HepG2 (cell line): ENCODE measurements around the gene BICRA. TPM values are rescaled to one million over a fixed set of nuclear protein-coding genes. Genes with fewer than 3 reads are reported as not detected.

ENCODE experiments used
- ATAC-seq: fragments of 200-7000 bp; cut with Tn5 transposase; 3 replicates; pipeline ENCODE4 v1.9.1; 2020; ENCODE audit warnings: mild to moderate bottlenecking, moderate library complexity
- BruUV-seq: library from RNA; stranded (reverse); fragments of 400-500 nt; replicated peaks from 2 replicates; lab custom pipeline; 2021; lab: Mats Ljungman, UMichigan
- CTCF ChIA-PET: fragments of 300-600 bp; formaldehyde crosslinking; extraction: SDS; loops from one replicate; lab custom pipeline; 2021; ENCODE audit warnings: low total read pairs, inconsistent platforms, low intra/inter-chr PET ratio; lab: Yijun Ruan, JAX
- POLR2A ChIA-PET: fragments of 350-600 bp; sonication (Branson Sonifier 250); formaldehyde crosslinking; loops from one replicate; lab custom pipeline; 2020; ENCODE audit warnings: antibody characterized with exemption, inconsistent platforms; lab: Yijun Ruan, JAX
- DNase-seq: peaks from one replicate; pipeline ENCODE4 v3.0.0-alpha.2; 2015; ENCODE audit warnings: low spot score
- FAIRE-seq: peaks from 3 replicates; lab custom pipeline; 2011; peaks lifted over from hg19 to GRCh38; lab: Jason Lieb, UNC
- H2AFZ ChIP-seq: one replicate; pipeline ENCODE4 v1.6.1; 2011; ENCODE audit warnings: low read length, inconsistent platforms
- H3K27ac ChIP-seq: fragments of 300-600 bp; 3 replicates; pipeline ENCODE4 v1.8.0; 2011; ENCODE audit warnings: mixed run types, mild to moderate bottlenecking, mixed read lengths, low read length, inconsistent platforms; ENCODE audit not compliant: insufficient read depth; ENCODE audit errors: extremely low read length
- H3K27me3 ChIP-seq, 2 experiments: fragments of 200-600 bp in 1 of 2; 2 replicates in 1 of 2; 3 replicates in 1 of 2; pipeline versions ENCODE4 v1.6.0 to v1.8.0; 2011; ENCODE audit warnings: low read length in 2 of 2, mild to moderate bottlenecking in 2 of 2, moderate library complexity in 2 of 2, inconsistent platforms in 1 of 2; ENCODE audit not compliant: insufficient read depth in 2 of 2, control insufficient read depth in 1 of 2
- H3K36me3 ChIP-seq, 2 experiments: fragments of 200-600 bp in 1 of 2; replicated peaks in 1 of 2; 2 replicates in 1 of 2; 3 replicates in 1 of 2; pipeline versions ENCODE4 v1.5.1 to v1.8.0; 2011; ENCODE audit warnings: low read length in 2 of 2, inconsistent platforms in 1 of 2; ENCODE audit not compliant: insufficient read depth in 2 of 2, control insufficient read depth in 1 of 2
- H3K4me1 ChIP-seq: 2 replicates; pipeline ENCODE4 v1.5.1; 2012; ENCODE audit warnings: low read length, inconsistent platforms; ENCODE audit not compliant: insufficient read depth
- H3K4me2 ChIP-seq: 2 replicates; pipeline ENCODE4 v1.6.0; 2011; ENCODE audit warnings: low read depth, low read length, inconsistent platforms
- H3K4me3 ChIP-seq, 3 experiments: fragments of 200-600 bp in 1 of 3; sonication (generic), shearing (Covaris generic) in 1 of 3; replicated peaks in 1 of 3; 2 replicates each; pipeline ENCODE4 v1.5.1; 2011 to 2016; ENCODE audit warnings: low read length in 3 of 3, inconsistent platforms in 2 of 3, low read depth in 2 of 3, mild to moderate bottlenecking in 2 of 3, control low read depth in 1 of 3, mixed read lengths in 1 of 3; ENCODE audit not compliant: insufficient read depth in 1 of 3
- H3K79me2 ChIP-seq: one replicate; pipeline ENCODE4 v1.6.1; 2011; ENCODE audit warnings: low read length, inconsistent platforms; ENCODE audit not compliant: insufficient read depth
- H3K9ac ChIP-seq: 2 replicates; pipeline ENCODE4 v1.6.0; 2011; ENCODE audit warnings: mild to moderate bottlenecking, low read depth, low read length, inconsistent platforms; ENCODE audit not compliant: insufficient read depth
- H3K9me3 ChIP-seq: 2 replicates; pipeline ENCODE4 v1.5.1; 2012; ENCODE audit warnings: mild to moderate bottlenecking, low read length
- H4K20me1 ChIP-seq: 2 replicates; pipeline ENCODE4 v1.6.0; 2011; ENCODE audit warnings: inconsistent platforms, mild to moderate bottlenecking, low read length, moderate library complexity; ENCODE audit not compliant: insufficient read depth
- AGO1 ChIP-seq: fragments of 200-400 bp; formaldehyde crosslinking; IDR thresholded peaks from 2 replicates; pipeline ENCODE4 v1.6.1; 2017; ENCODE audit warnings: mild to moderate bottlenecking, low read depth, low read length, moderate library complexity; ENCODE audit not compliant: poor library complexity, severe bottlenecking
- ATF6 ChIP-seq: sonication (generic); formaldehyde crosslinking; conservative IDR thresholded peaks from 2 replicates; pipeline ENCODE4 v1.4.0; 2020; ENCODE audit warnings: missing genetic modification reagents
- MIXL1 ChIP-seq: IDR thresholded peaks from 2 replicates; pipeline ENCODE4 v1.6.1; 2016
- MXD3 ChIP-seq: IDR thresholded peaks from 2 replicates; pipeline ENCODE4 v1.6.1; 2016; ENCODE audit warnings: mild to moderate bottlenecking, missing biosample characterization, missing genetic modification reagents
- MXI1 ChIP-seq: IDR thresholded peaks from 3 replicates; pipeline ENCODE4 v1.6.1; 2012; ENCODE audit warnings: low read depth, low read length, inconsistent platforms, borderline replicate concordance
- NONO ChIP-seq, 2 experiments: fragments of 450-650 bp in 1 of 2; sonication (generic) in 1 of 2; formaldehyde crosslinking in 1 of 2; IDR thresholded peaks in 1 of 2; conservative IDR thresholded peaks in 1 of 2; 2 replicates each; pipeline versions ENCODE4 v1.6.1 to v1.8.0; 2017 to 2022; ENCODE audit warnings: mild to moderate bottlenecking in 1 of 2, missing genetic modification reagents in 1 of 2, moderate library complexity in 1 of 2
- PBX3 ChIP-seq: sonication (generic); formaldehyde crosslinking; IDR thresholded peaks from 2 replicates; pipeline ENCODE4 v1.8.1; 2023; ENCODE audit warnings: missing genetic modification reagents, inconsistent platforms, borderline replicate concordance
- PLRG1 ChIP-seq: fragments of 450-650 bp; conservative IDR thresholded peaks from 2 replicates; pipeline ENCODE4 v1.6.1; 2016
- POLR2A ChIP-seq, 2 experiments: IDR thresholded peaks; 2 replicates each; pipeline ENCODE4 v1.6.1; 2011; ENCODE audit warnings: low read depth in 2 of 2, low read length in 2 of 2, mild to moderate bottlenecking in 1 of 2, moderate library complexity in 1 of 2; ENCODE audit not compliant: insufficient read depth in 1 of 2
- PRDM15 ChIP-seq: sonication (generic); formaldehyde crosslinking; IDR thresholded peaks from 2 replicates; pipeline ENCODE4 v1.4.0; 2020; ENCODE audit warnings: missing genetic modification reagents
- TOPORS ChIP-seq: sonication (generic); formaldehyde crosslinking; IDR thresholded peaks from 2 replicates; pipeline ENCODE4 v1.8.0; 2023; ENCODE audit warnings: mild to moderate bottlenecking, missing genetic modification reagents
- ZKSCAN5 ChIP-seq: sonication (generic); formaldehyde crosslinking; IDR thresholded peaks from 2 replicates; pipeline ENCODE4 v1.5.1; 2020; ENCODE audit warnings: mild to moderate bottlenecking, missing genetic modification reagents
- ZNF629 ChIP-seq: sonication (generic); formaldehyde crosslinking; conservative IDR thresholded peaks from 2 replicates; pipeline ENCODE4 v1.5.0; 2020; ENCODE audit warnings: missing genetic modification reagents
- ZSCAN5A ChIP-seq: sonication (generic); formaldehyde crosslinking; IDR thresholded peaks from 2 replicates; pipeline ENCODE4 v1.8.0; 2022; ENCODE audit warnings: mild to moderate bottlenecking, missing genetic modification reagents, borderline replicate concordance
- WGBS: methylation state at CpG from one replicate; pipeline ENCODE4 v1.1.6; 2017; ENCODE audit warnings: low lambda C conversion rate; 5-methylcytosine and 5-hydroxymethylcytosine counted together
- in situ Hi-C: cut with HindIII; loops from 2 replicates; pipeline ENCODE4 v1.10.0; 2017; ENCODE audit warnings: low pct_unique_long_range_greater_than_20kb; ENCODE audit not compliant: extremely low pct_ligation_motif_present
- intact Hi-C: fragments of 100-400 bp; cut with micrococcal nuclease; formaldehyde crosslinking; loops from one replicate; pipeline ENCODE4 v1.10.0; 2022; ENCODE audit not compliant: unreplicated experiment
- polyA plus RNA-seq, 8 experiments: library from polyadenylated mRNA; depleted of rRNA in 3 of 8; stranded (reverse) in 7 of 8; unstranded in 1 of 8; fragments of >200 nt; fragmentation: Illumina TruSeq in 4 of 8; extraction: Trizol in 4 of 8; gene quantifications; 2 replicates each; pipeline versions ENCODE4 v1.2.1 to v1.2.3, GENCODE V29; 2011 to 2016; ENCODE audit warnings: low read depth in 4 of 8, missing spikeins in 1 of 8, mixed read lengths in 1 of 8; ENCODE audit not compliant: insufficient read depth in 1 of 8
- total RNA-seq, 5 experiments: library from RNA; depleted of rRNA; stranded (reverse); fragments of >200 nt; fragmentation: Illumina TruSeq; extraction: Trizol; gene quantifications; 2 replicates each; pipeline ENCODE4 v1.2.3, GENCODE V29; 2016; ENCODE audit warnings: low read depth in 1 of 5

BICRA gene
- total and polyA plus RNA-seq, 2 of the 13 experiments (the other 11 are each of a cell fraction or from before 2014, with no cell fraction given), result 0.55 to 0.71 TPM

- ATAC-seq (no peak), DNase-seq (no peak), FAIRE-seq (no peak)
- Histone ChIP-seq H4K20me1 (no peaks in the 10 kb centered on the region), H3K36me3 (no peaks in the 10 kb centered on the region), H3K79me2 (no peaks in the 10 kb centered on the region), H3K4me3 (no peak overlapping the region; a peak in 1 of 6 replicates), H2AFZ (no peak overlapping the region), H3K4me1 (peaks cover 55% of the 10 kb centered on the region), H3K27ac (no peak overlapping the region), H3K27me3 (peaks cover 0 to 9% of the 10 kb centered on the region in 2 experiments; a peak in 2 of 5 replicates), H3K4me2 (peak overlapping the region; percentile 71; the same call in 1 of the 2 replicates), H3K9ac (no peak overlapping the region), H3K9me3 (no peaks in the 10 kb centered on the region)
- in situ Hi-C loops, result no loop called here
- WGBS, result 75% methylated on average over 13 of the region's 14 CpGs
- no TSS peak for BruUV-seq
- intact Hi-C loops, result no loop called here
- ChIA-PET CTCF (no interaction called here), POLR2A (no interaction called here)
- no peak for TF ChIP-seq MXD3
- TF ChIP-seq MIXL1, result no peak
- 0 out of 2 replicates have a peak, but pooled peaks have one; percentile 36 for TF ChIP-seq PLRG1
- TF ChIP-seq TOPORS (CRISPR knock-in tag), result no peak
- no peak for TF ChIP-seq ATF6 (CRISPR knock-in tag)
- TF ChIP-seq NONO (IDR thresholded peaks at IDR 0.05), result 0 out of 2 replicates have a peak, but pooled peaks have one; percentile 6
- TF ChIP-seq NONO (CRISPR knock-in tag; conservative IDR thresholded peaks at IDR 0.05), result no peak
- TF ChIP-seq PBX3 (CRISPR knock-in tag), result no peak
- TF ChIP-seq ZKSCAN5 (CRISPR knock-in tag), result no peak
- no peak for TF ChIP-seq AGO1
- TF ChIP-seq ZSCAN5A, result no peak
- TF ChIP-seq ZNF629 (CRISPR knock-in tag), result no peak
- TF ChIP-seq POLR2A (IDR thresholded peaks at IDR 0.05; ENCODE audit: insufficient read depth in 1 of 2, low read depth in 2 of 2, low read length in 2 of 2), result no peak
- TF ChIP-seq MXI1, result no peak
- TF ChIP-seq PRDM15 (CRISPR knock-in tag), result no peak
Measured at GRCh38 chr19:47720669-47721422, 111.9 kb downstream of the BICRA start.
